ENCODE results near the gene SSPN. TPM values are rescaled to one million over a fixed set of nuclear protein-coding genes. Genes with fewer than 3 reads are reported as not detected.

Gene SSPN
- total and polyA plus RNA-seq, 4 donors, result 1.2 to 11.4 (median 6.2) TPM

GRCh38 chr12:26245175-26245942 is 50.0 kb downstream of the SSPN start:
- Histone ChIP-seq H3K4me3 (no peak overlapping the region), H3K36me3 (ENCODE audit: control insufficient read depth in 4 of 4, insufficient read depth in 4 of 4, low read length in 4 of 4) (no peaks in the 10 kb centered on the region), H3K4me1 (ENCODE audit: control insufficient read depth in 5 of 5, insufficient read depth in 5 of 5, low read length in 5 of 5) (no peaks in the 10 kb centered on the region), H3K9me3 (ENCODE audit: control insufficient read depth in 4 of 4, insufficient read depth in 3 of 4, low read length in 3 of 4) (peaks cover 0 to 4% (median 0%) of the 10 kb centered on the region in 4 donors), H3K27me3 (ENCODE audit: control insufficient read depth in 3 of 3, insufficient read depth in 3 of 3, low read length in 2 of 3) (peaks cover 0 to 3% (median 0%) of the 10 kb centered on the region in 3 donors), H3K9ac (ENCODE audit: insufficient read depth in 1 of 2, low read length in 2 of 2) (no peak overlapping the region), H3K27ac (ENCODE audit: low read depth in 1 of 2, low read length in 1 of 2) (no peak overlapping the region)
- no peak for TF ChIP-seq CTCF (IDR thresholded peaks at IDR 0.05; ENCODE audit: control extremely low read depth, extremely low read depth)
- ATAC-seq (ENCODE audit: insufficient read depth, low FRiP score) (no peak), DNase-seq (peak in 1 of 3 donors; percentile 19)
- 66 to 71% methylated on average over 6 of the region's 6 CpGs for WGBS, 2 donors

- peaks cover 0 to 3% (median 0%) of the 10 kb centered on the region in 3 donors for H3K27me3 ChIP-seq (ENCODE audit: control insufficient read depth in 3 of 3, insufficient read depth in 3 of 3, low read length in 2 of 3)
- TF ChIP-seq CTCF (IDR thresholded peaks at IDR 0.05; ENCODE audit: control extremely low read depth, extremely low read depth), result no peak
- no peak overlapping the region for H3K9ac ChIP-seq (ENCODE audit: insufficient read depth in 1 of 2, low read length in 2 of 2)
- H3K9me3 ChIP-seq (ENCODE audit: control insufficient read depth in 4 of 4, insufficient read depth in 3 of 4, low read length in 3 of 4), result peaks cover 0 to 5% (median 0%) of the 10 kb centered on the region in 4 donors
- ATAC-seq (ENCODE audit: insufficient read depth, low FRiP score) (peak; percentile 81), DNase-seq (no peak)
- H3K4me3 ChIP-seq, result no peak overlapping the region
- no peaks in the 10 kb centered on the region for H3K4me1 ChIP-seq (ENCODE audit: control insufficient read depth in 5 of 5, insufficient read depth in 5 of 5, low read length in 5 of 5)
- H3K36me3 ChIP-seq (ENCODE audit: control insufficient read depth in 4 of 4, insufficient read depth in 4 of 4, low read length in 4 of 4), result no peaks in the 10 kb centered on the region
- 75 to 77% methylated on average over 4 of the region's 4 CpGs for WGBS, 2 donors
- H3K27ac ChIP-seq (ENCODE audit: low read depth in 1 of 2, low read length in 1 of 2), result no peak overlapping the region
These were observed 51.3 kb downstream of the SSPN start for GRCh38 chr12:26246483-26247164.

- DNase-seq, result no peak
- H3K36me3 ChIP-seq (ENCODE audit: control insufficient read depth in 4 of 4, insufficient read depth in 4 of 4, low read length in 4 of 4), result no peaks in the 10 kb centered on the region
These were observed 52.5 kb downstream of the SSPN start for GRCh38 chr12:26247873-26248272.

More at GRCh38 chr12:26247873-26248272, 52.5 kb downstream of the SSPN start:
- no peak for TF ChIP-seq CTCF (IDR thresholded peaks at IDR 0.05; ENCODE audit: control extremely low read depth, extremely low read depth)
- WGBS, 2 donors, result 44 to 50% methylated on average over 4 of the region's 4 CpGs
- no peak overlapping the region for H3K27ac ChIP-seq (ENCODE audit: low read depth in 1 of 2, low read length in 1 of 2)
- H3K9ac ChIP-seq (ENCODE audit: insufficient read depth in 1 of 2, low read length in 2 of 2), result no peak overlapping the region
- no peak overlapping the region for H3K4me3 ChIP-seq
- H3K27me3 ChIP-seq (ENCODE audit: control insufficient read depth in 3 of 3, insufficient read depth in 3 of 3, low read length in 2 of 3), result peaks cover 0 to 3% (median 0%) of the 10 kb centered on the region in 3 donors
- H3K9me3 ChIP-seq (ENCODE audit: control insufficient read depth in 4 of 4, insufficient read depth in 3 of 4, low read length in 3 of 4), result peaks cover 0 to 7% (median 0%) of the 10 kb centered on the region in 4 donors
- no peak for ATAC-seq (ENCODE audit: insufficient read depth, low FRiP score)
- H3K4me1 ChIP-seq (ENCODE audit: control insufficient read depth in 5 of 5, insufficient read depth in 5 of 5, low read length in 5 of 5), result no peaks in the 10 kb centered on the region

Data from lung (tissue), 12 donors.